HepG2 (cell line): Measurements from ENCODE around the gene SH3PXD2A. TPM values are rescaled to one million over a fixed set of nuclear protein-coding genes. Genes with fewer than 3 reads are reported as not detected.

ENCODE experiments used
- ATAC-seq: fragments of 200-7000 bp; cut with Tn5 transposase; 3 replicates; pipeline ENCODE4 v1.9.1; 2020; ENCODE audit warnings: mild to moderate bottlenecking, moderate library complexity
- BruUV-seq: library from RNA; stranded (reverse); fragments of 400-500 nt; replicated peaks from 2 replicates; lab custom pipeline; 2021; lab: Mats Ljungman, UMichigan
- CTCF ChIA-PET: fragments of 300-600 bp; formaldehyde crosslinking; extraction: SDS; loops from one replicate; lab custom pipeline; 2021; ENCODE audit warnings: low total read pairs, inconsistent platforms, low intra/inter-chr PET ratio; lab: Yijun Ruan, JAX
- POLR2A ChIA-PET: fragments of 350-600 bp; sonication (Branson Sonifier 250); formaldehyde crosslinking; loops from one replicate; lab custom pipeline; 2020; ENCODE audit warnings: antibody characterized with exemption, inconsistent platforms; lab: Yijun Ruan, JAX
- DNase-seq: peaks from one replicate; pipeline ENCODE4 v3.0.0-alpha.2; 2015; ENCODE audit warnings: low spot score
- FAIRE-seq: peaks from 3 replicates; lab custom pipeline; 2011; peaks lifted over from hg19 to GRCh38; lab: Jason Lieb, UNC
- H2AFZ ChIP-seq: one replicate; pipeline ENCODE4 v1.6.1; 2011; ENCODE audit warnings: low read length, inconsistent platforms
- H3K27ac ChIP-seq: fragments of 300-600 bp; 3 replicates; pipeline ENCODE4 v1.8.0; 2011; ENCODE audit warnings: mixed run types, mild to moderate bottlenecking, mixed read lengths, low read length, inconsistent platforms; ENCODE audit not compliant: insufficient read depth; ENCODE audit errors: extremely low read length
- H3K27me3 ChIP-seq, 2 experiments: fragments of 200-600 bp in 1 of 2; 2 replicates in 1 of 2; 3 replicates in 1 of 2; pipeline versions ENCODE4 v1.6.0 to v1.8.0; 2011; ENCODE audit warnings: low read length in 2 of 2, mild to moderate bottlenecking in 2 of 2, moderate library complexity in 2 of 2, inconsistent platforms in 1 of 2; ENCODE audit not compliant: insufficient read depth in 2 of 2, control insufficient read depth in 1 of 2
- H3K36me3 ChIP-seq, 2 experiments: fragments of 200-600 bp in 1 of 2; replicated peaks in 1 of 2; 2 replicates in 1 of 2; 3 replicates in 1 of 2; pipeline versions ENCODE4 v1.5.1 to v1.8.0; 2011; ENCODE audit warnings: low read length in 2 of 2, inconsistent platforms in 1 of 2; ENCODE audit not compliant: insufficient read depth in 2 of 2, control insufficient read depth in 1 of 2
- H3K4me1 ChIP-seq: 2 replicates; pipeline ENCODE4 v1.5.1; 2012; ENCODE audit warnings: low read length, inconsistent platforms; ENCODE audit not compliant: insufficient read depth
- H3K4me2 ChIP-seq: 2 replicates; pipeline ENCODE4 v1.6.0; 2011; ENCODE audit warnings: low read depth, low read length, inconsistent platforms
- H3K4me3 ChIP-seq, 3 experiments: fragments of 200-600 bp in 1 of 3; sonication (generic), shearing (Covaris generic) in 1 of 3; replicated peaks in 1 of 3; 2 replicates each; pipeline ENCODE4 v1.5.1; 2011 to 2016; ENCODE audit warnings: low read length in 3 of 3, inconsistent platforms in 2 of 3, low read depth in 2 of 3, mild to moderate bottlenecking in 2 of 3, control low read depth in 1 of 3, mixed read lengths in 1 of 3; ENCODE audit not compliant: insufficient read depth in 1 of 3
- H3K79me2 ChIP-seq: one replicate; pipeline ENCODE4 v1.6.1; 2011; ENCODE audit warnings: low read length, inconsistent platforms; ENCODE audit not compliant: insufficient read depth
- H3K9ac ChIP-seq: 2 replicates; pipeline ENCODE4 v1.6.0; 2011; ENCODE audit warnings: mild to moderate bottlenecking, low read depth, low read length, inconsistent platforms; ENCODE audit not compliant: insufficient read depth
- H3K9me3 ChIP-seq: 2 replicates; pipeline ENCODE4 v1.5.1; 2012; ENCODE audit warnings: mild to moderate bottlenecking, low read length
- H4K20me1 ChIP-seq: 2 replicates; pipeline ENCODE4 v1.6.0; 2011; ENCODE audit warnings: inconsistent platforms, mild to moderate bottlenecking, low read length, moderate library complexity; ENCODE audit not compliant: insufficient read depth
- CHD2 ChIP-seq: IDR thresholded peaks from 2 replicates; pipeline ENCODE4 v1.6.1; 2011; ENCODE audit warnings: low read depth, low read length, improper control_type of control experiment
- GLI4 ChIP-seq: sonication (generic); formaldehyde crosslinking; IDR thresholded peaks from 2 replicates; pipeline ENCODE4 v1.5.1; 2020; ENCODE audit warnings: missing genetic modification reagents, mild to moderate bottlenecking, moderate library complexity, borderline replicate concordance
- HES4 ChIP-seq: sonication (generic); formaldehyde crosslinking; IDR thresholded peaks from 2 replicates; pipeline ENCODE4 v1.9.0; 2021; ENCODE audit warnings: mild to moderate bottlenecking, missing genetic modification reagents, borderline replicate concordance
- HMG20A ChIP-seq: IDR thresholded peaks from 2 replicates; pipeline ENCODE4 v1.6.1; 2016; ENCODE audit warnings: borderline replicate concordance
- KDM1A ChIP-seq: IDR thresholded peaks from 2 replicates; pipeline ENCODE4 v1.6.1; 2016; ENCODE audit warnings: missing compliant biosample characterization
- MAFK ChIP-seq, 2 experiments: IDR thresholded peaks in 1 of 2; conservative IDR thresholded peaks in 1 of 2; 2 replicates each; pipeline ENCODE4 v1.6.1; 2011; ENCODE audit warnings: improper control_type of control experiment in 2 of 2, low read length in 2 of 2
- POGZ ChIP-seq: sonication (generic); formaldehyde crosslinking; IDR thresholded peaks from 2 replicates; pipeline ENCODE4 v1.4.0; 2020; ENCODE audit warnings: mild to moderate bottlenecking, missing genetic modification reagents
- RBFOX2 ChIP-seq: fragments of 200-400 bp; formaldehyde crosslinking; IDR thresholded peaks from 2 replicates; pipeline ENCODE4 v1.6.1; 2017; ENCODE audit warnings: low read depth, mild to moderate bottlenecking, low read length
- SMC3 ChIP-seq: IDR thresholded peaks from 2 replicates; pipeline ENCODE4 v1.6.1; 2011; ENCODE audit warnings: low read length, improper control_type of control experiment
- SRY ChIP-seq: sonication (generic); formaldehyde crosslinking; IDR thresholded peaks from 2 replicates; pipeline ENCODE4 v1.8.0; 2022; ENCODE audit warnings: mild to moderate bottlenecking, missing genetic modification reagents
- TRIM22 ChIP-seq: fragments of 450-650 bp; IDR thresholded peaks from 2 replicates; pipeline ENCODE4 v1.6.1; 2017
- ZBTB2 ChIP-seq: sonication (generic); formaldehyde crosslinking; IDR thresholded peaks from 2 replicates; pipeline ENCODE4 v1.8.0; 2022; ENCODE audit warnings: low read depth, missing genetic modification reagents
- ZBTB46 ChIP-seq: sonication (generic); formaldehyde crosslinking; IDR thresholded peaks from 2 replicates; pipeline ENCODE4 v1.4.0; 2020; ENCODE audit warnings: mild to moderate bottlenecking, missing genetic modification reagents, borderline replicate concordance
- ZNF232 ChIP-seq: sonication (generic); formaldehyde crosslinking; IDR thresholded peaks from 2 replicates; pipeline ENCODE4 v1.4.0; 2020; ENCODE audit warnings: missing genetic modification reagents, borderline replicate concordance
- ZNF24 ChIP-seq: fragments of 450-650 bp; IDR thresholded peaks from 2 replicates; pipeline ENCODE4 v1.6.1; 2017; ENCODE audit warnings: antibody characterized with exemption, mild to moderate bottlenecking
- ZNF317 ChIP-seq: sonication (generic); formaldehyde crosslinking; IDR thresholded peaks from 2 replicates; pipeline ENCODE4 v1.5.0; 2020; ENCODE audit warnings: mild to moderate bottlenecking, missing genetic modification reagents
- ZNF383 ChIP-seq: sonication (generic); formaldehyde crosslinking; IDR thresholded peaks from 2 replicates; pipeline ENCODE4 v1.4.0; 2020; ENCODE audit warnings: missing genetic modification reagents, mild to moderate bottlenecking, borderline replicate concordance
- ZNF709 ChIP-seq: sonication (generic); formaldehyde crosslinking; IDR thresholded peaks from 2 replicates; pipeline ENCODE4 v1.5.0; 2020; ENCODE audit warnings: mild to moderate bottlenecking, missing genetic modification reagents
- ZNF761 ChIP-seq: sonication (generic); formaldehyde crosslinking; conservative IDR thresholded peaks from 2 replicates; pipeline ENCODE4 v1.4.0; 2020; ENCODE audit warnings: mild to moderate bottlenecking, missing genetic modification reagents
- WGBS: methylation state at CpG from one replicate; pipeline ENCODE4 v1.1.6; 2017; ENCODE audit warnings: low lambda C conversion rate; 5-methylcytosine and 5-hydroxymethylcytosine counted together
- in situ Hi-C: cut with HindIII; loops from 2 replicates; pipeline ENCODE4 v1.10.0; 2017; ENCODE audit warnings: low pct_unique_long_range_greater_than_20kb; ENCODE audit not compliant: extremely low pct_ligation_motif_present
- intact Hi-C: fragments of 100-400 bp; cut with micrococcal nuclease; formaldehyde crosslinking; loops from one replicate; pipeline ENCODE4 v1.10.0; 2022; ENCODE audit not compliant: unreplicated experiment
- polyA plus RNA-seq, 8 experiments: library from polyadenylated mRNA; depleted of rRNA in 3 of 8; stranded (reverse) in 7 of 8; unstranded in 1 of 8; fragments of >200 nt; fragmentation: Illumina TruSeq in 4 of 8; extraction: Trizol in 4 of 8; gene quantifications; 2 replicates each; pipeline versions ENCODE4 v1.2.1 to v1.2.3, GENCODE V29; 2011 to 2016; ENCODE audit warnings: low read depth in 4 of 8, missing spikeins in 1 of 8, mixed read lengths in 1 of 8; ENCODE audit not compliant: insufficient read depth in 1 of 8
- total RNA-seq, 5 experiments: library from RNA; depleted of rRNA; stranded (reverse); fragments of >200 nt; fragmentation: Illumina TruSeq; extraction: Trizol; gene quantifications; 2 replicates each; pipeline ENCODE4 v1.2.3, GENCODE V29; 2016; ENCODE audit warnings: low read depth in 1 of 5

Gene SH3PXD2A
- total and polyA plus RNA-seq, 2 of the 13 experiments (the other 11 are each of a cell fraction or from before 2014, with no cell fraction given) = 11.1 to 11.3 TPM

GRCh38 chr10:103725242-103725641 lies 130.1 kb downstream of the SH3PXD2A start:
- Histone ChIP-seq H3K9ac (no peak overlapping the region), H3K36me3 (peaks cover 47 to 86% of the 10 kb centered on the region in 2 experiments), H4K20me1 (0 out of 2 replicates have a peak, but pooled peaks cover 2% of the 10 kb centered on the region), H3K27me3 (no peaks in the 10 kb centered on the region), H3K4me3 (no peak overlapping the region)
- POLR2A ChIA-PET = interaction anchor here (0.7 kb wide), 1 partner anchor 70 kb away, joined by 3 read pairs; no protein-coding TSS in a partner anchor
- no peak for FAIRE-seq
- intact Hi-C loops = no loop called here
- CTCF ChIA-PET = no interaction called here
- ATAC-seq = no peak
- no peak for TF ChIP-seq ZNF709 (CRISPR knock-in tag)
- TF ChIP-seq MAFK (conservative IDR thresholded peaks at IDR 0.05 in 1 of 2, IDR thresholded peaks at IDR 0.05 in 1 of 2; ENCODE audit: low read length in 2 of 2) = no peak
- TF ChIP-seq HES4 (CRISPR knock-in tag) = no peak
- TF ChIP-seq ZNF383 (CRISPR knock-in tag) = no peak
- no peak for TF ChIP-seq ZNF232
- no peak for TF ChIP-seq ZBTB46 (CRISPR knock-in tag)
- no peak for TF ChIP-seq SMC3
- no peak for TF ChIP-seq POGZ (CRISPR knock-in tag)
- no peak for TF ChIP-seq ZBTB2 (CRISPR knock-in tag)
- TF ChIP-seq ZNF317 (CRISPR knock-in tag) = no peak
- no peak for TF ChIP-seq TRIM22
- TF ChIP-seq KDM1A (CRISPR knock-in tag) = no peak
- no peak for TF ChIP-seq HMG20A
- TF ChIP-seq ZNF761 (CRISPR knock-in tag) = no peak
- no peak for TF ChIP-seq ZNF24
- TF ChIP-seq GLI4 (CRISPR knock-in tag) = no peak
- no peak for TF ChIP-seq SRY (CRISPR knock-in tag)
- TF ChIP-seq RBFOX2 = no peak
- no peak for TF ChIP-seq CHD2
- TF ChIP-seq, all 625 proteins: peak for 0
- no peaks in the 10 kb centered on the region for H3K4me1 ChIP-seq
- no peak overlapping the region for H3K4me2 ChIP-seq
- H2AFZ ChIP-seq = no peak overlapping the region
- 97% methylated on average over 5 of the region's 5 CpGs for WGBS
- in situ Hi-C loops = no loop called here
- no peak for DNase-seq
- BruUV-seq = no TSS peak
- H3K79me2 ChIP-seq = no peaks in the 10 kb centered on the region
- no peak overlapping the region for H3K27ac ChIP-seq
- H3K9me3 ChIP-seq = no peaks in the 10 kb centered on the region
